Measurements from ENCODE around the gene BCAS3. TPM values are rescaled to one million over a fixed set of nuclear protein-coding genes. Genes with fewer than 3 reads are reported as not detected.

The BCAS3 gene
- total RNA-seq, 1 experiment from 2014 or later = 26.6 TPM

- no peak for DNase-seq (ENCODE audit: extremely low read depth, low read depth)
Measured at GRCh38 chr17:61265397-61265796, 587.7 kb downstream of the BCAS3 start.

- DNase-seq (ENCODE audit: extremely low read depth, low read depth) = no peak
Measured at GRCh38 chr17:61267847-61268246, 590.2 kb downstream of the BCAS3 start.

- no peak for DNase-seq (ENCODE audit: extremely low read depth, low read depth)
Measured at GRCh38 chr17:61275395-61275794, 597.7 kb downstream of the BCAS3 start.

GRCh38 chr17:61276806-61277205, 599.2 kb downstream of the BCAS3 start:
- DNase-seq (ENCODE audit: extremely low read depth, low read depth) = no peak

- no peak for DNase-seq (ENCODE audit: extremely low read depth, low read depth)
Measured at GRCh38 chr17:61279476-61280145, 602.0 kb downstream of the BCAS3 start.

- DNase-seq (ENCODE audit: extremely low read depth, low read depth) = no peak
Measured at GRCh38 chr17:61280338-61280737, 602.7 kb downstream of the BCAS3 start.

- no peak for DNase-seq (ENCODE audit: extremely low read depth, low read depth)
Measured at GRCh38 chr17:61280851-61281250, 603.2 kb downstream of the BCAS3 start.

- no peak for DNase-seq (ENCODE audit: extremely low read depth, low read depth)
Measured at GRCh38 chr17:61282377-61282776, 604.7 kb downstream of the BCAS3 start.

GRCh38 chr17:61283043-61283442, 605.4 kb downstream of the BCAS3 start:
- DNase-seq (ENCODE audit: extremely low read depth, low read depth) = no peak

- no peak for DNase-seq (ENCODE audit: extremely low read depth, low read depth)
Measured at GRCh38 chr17:61284174-61284573, 606.5 kb downstream of the BCAS3 start.

GRCh38 chr17:61284746-61285145, 607.1 kb downstream of the BCAS3 start:
- no peak for DNase-seq (ENCODE audit: extremely low read depth, low read depth)

GRCh38 chr17:61285526-61286320, 608.1 kb downstream of the BCAS3 start:
- DNase-seq (ENCODE audit: extremely low read depth, low read depth) = no peak

GRCh38 chr17:61286449-61286848, 608.8 kb downstream of the BCAS3 start:
- no peak for DNase-seq (ENCODE audit: extremely low read depth, low read depth)

- DNase-seq (ENCODE audit: extremely low read depth, low read depth) = no peak
Measured at GRCh38 chr17:61289408-61290385, 612.0 kb downstream of the BCAS3 start.

- no peak for DNase-seq (ENCODE audit: extremely low read depth, low read depth)
Measured at GRCh38 chr17:61291451-61292285, 614.0 kb downstream of the BCAS3 start.

- DNase-seq (ENCODE audit: extremely low read depth, low read depth) = no peak
Measured at GRCh38 chr17:61294286-61294685, 616.6 kb downstream of the BCAS3 start.

GRCh38 chr17:61294777-61295176, 617.1 kb downstream of the BCAS3 start:
- peak; percentile 26 for DNase-seq (ENCODE audit: extremely low read depth, low read depth)

GRCh38 chr17:61296058-61296457, 618.4 kb downstream of the BCAS3 start:
- no peak for DNase-seq (ENCODE audit: extremely low read depth, low read depth)

- no peak for DNase-seq (ENCODE audit: extremely low read depth, low read depth)
Measured at GRCh38 chr17:61299517-61300513, 622.2 kb downstream of the BCAS3 start.

Measured in NCI-H460 (cell line).